ENCODE data around the gene TSPYL2. TPM values are rescaled to one million over a fixed set of nuclear protein-coding genes. Genes with fewer than 3 reads are reported as not detected.

Gene TSPYL2
- total RNA-seq, 2 experiments from 2014 or later, result 18.1 to 20.0 TPM

Other genes with a start within 250 kb of the TSPYL2 start
- not detected for gene XAGE3, start 214.3 kb upstream of the TSPYL2 start, total RNA-seq
- gene FAM156B, start 185.0 kb upstream of the TSPYL2 start, total RNA-seq, result 10 to 100 TPM; 15.4 to 16.3 TPM
- 10 to 100 TPM; 19.3 to 19.7 TPM for gene FAM156A, start 123.8 kb upstream of the TSPYL2 start, total RNA-seq
- gene GPR173, start 33.6 kb upstream of the TSPYL2 start, total RNA-seq, result not detected
- gene KANTR, start 11.8 kb downstream of the TSPYL2 start, total RNA-seq, result 10 to 100 TPM; 11.5 to 11.6 TPM
- gene KDM5C, start 142.8 kb downstream of the TSPYL2 start, total RNA-seq, result 10 to 100 TPM; 81.8 to 84.4 TPM
- not detected for gene IQSEC2, start 199.2 kb downstream of the TSPYL2 start, total RNA-seq

Data from activated CD8-positive, alpha-beta T cell treated with anti-CD3 and anti-CD28 coated beads, Interleukin-2, amount 10 ng/mL, durations not matched to agents 7 days and 5 days (primary cell).